GM21529 (cell line): ENCODE measurements around the gene GPR15.
"Not testable (repeated sequence)": the region's sequence is repeated elsewhere in the genome, so short reads cannot be mapped to it uniquely, and the experiment has no call there.

Source experiments
- ATAC-seq: cut with Tn5 transposase; IDR thresholded peaks from one replicate; pipeline ENCODE4 v1.9.1; 2021; ENCODE audit not compliant: unreplicated experiment

GPR15 gene

DNA sequence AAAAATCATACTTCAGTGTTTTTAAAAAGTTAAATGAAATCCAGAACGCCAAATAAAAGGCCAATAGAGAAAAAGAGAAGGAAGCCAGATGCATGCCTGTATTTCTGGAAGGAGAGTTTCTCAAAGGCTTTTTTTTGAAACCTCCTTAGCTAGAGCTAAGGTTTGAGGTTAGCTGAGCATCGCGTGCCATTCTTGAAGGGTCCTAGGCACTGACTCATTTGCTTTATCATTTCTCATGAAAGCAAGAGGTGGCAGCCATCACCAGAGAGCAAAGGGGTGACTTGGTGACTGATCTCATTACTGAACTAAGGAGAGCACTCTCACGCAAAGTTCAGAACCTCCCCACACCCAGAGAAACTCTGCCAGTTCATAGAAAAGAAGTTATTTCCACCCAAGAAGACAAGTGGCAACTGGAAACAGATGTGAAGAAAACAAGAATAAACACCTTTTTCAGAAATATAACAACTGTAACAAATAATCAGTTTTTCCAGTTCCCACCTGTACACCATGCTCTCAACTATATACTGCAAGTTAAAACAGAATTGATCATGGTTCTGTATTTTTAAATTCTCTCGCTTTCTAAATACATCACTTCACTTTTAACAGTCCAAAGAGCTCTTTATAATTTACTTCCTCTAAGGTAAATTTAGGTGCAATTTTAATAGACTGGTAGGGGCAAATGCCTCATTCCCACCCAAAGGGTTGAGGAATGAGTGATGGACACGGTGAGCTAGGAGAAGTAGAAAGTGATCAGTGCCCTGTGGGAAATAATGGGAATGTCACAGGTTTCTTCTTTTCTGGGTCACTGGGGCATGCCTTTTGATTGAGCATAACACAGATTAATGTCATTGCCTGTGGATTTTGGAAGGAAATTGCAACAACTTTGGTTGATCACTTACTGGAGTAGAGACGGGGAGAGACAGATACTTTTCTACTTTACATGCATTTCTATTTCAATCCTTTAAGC lies 24.7 kb downstream of the GPR15 start:
- ATAC-seq, result peak; percentile 77

DNA sequence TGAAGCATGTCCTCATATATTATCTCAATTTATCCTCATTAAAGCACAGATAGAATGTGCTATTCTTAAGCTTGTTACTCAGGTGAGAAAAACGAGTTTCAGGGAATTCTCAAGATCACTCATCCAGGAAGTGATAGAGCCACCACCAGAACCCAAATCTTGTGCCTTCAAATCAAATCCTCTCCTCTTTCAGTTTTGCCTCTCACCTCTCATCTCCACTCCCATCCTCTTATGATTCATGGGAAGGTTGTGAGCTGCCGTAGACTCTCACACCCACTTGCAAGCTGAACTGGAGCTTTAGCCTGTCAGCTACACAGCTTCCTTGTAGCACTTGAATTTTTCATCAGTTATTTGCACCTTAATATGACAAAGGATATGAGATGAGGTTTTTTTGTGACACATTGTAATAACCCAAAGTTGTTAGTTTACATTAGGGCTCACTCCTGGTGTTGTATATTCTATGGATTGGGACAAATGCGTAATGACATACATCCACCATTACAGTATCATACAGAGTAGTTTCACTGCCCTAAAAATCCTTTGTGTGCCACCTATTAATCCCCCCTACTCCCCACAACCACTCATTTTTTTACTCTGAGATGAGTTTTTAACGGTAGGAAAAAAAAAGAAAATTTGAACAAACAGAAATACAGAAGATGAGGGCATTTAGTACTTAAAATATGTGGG lies 25.7 kb downstream of the GPR15 start:
- peak; percentile 25 for ATAC-seq

DNA sequence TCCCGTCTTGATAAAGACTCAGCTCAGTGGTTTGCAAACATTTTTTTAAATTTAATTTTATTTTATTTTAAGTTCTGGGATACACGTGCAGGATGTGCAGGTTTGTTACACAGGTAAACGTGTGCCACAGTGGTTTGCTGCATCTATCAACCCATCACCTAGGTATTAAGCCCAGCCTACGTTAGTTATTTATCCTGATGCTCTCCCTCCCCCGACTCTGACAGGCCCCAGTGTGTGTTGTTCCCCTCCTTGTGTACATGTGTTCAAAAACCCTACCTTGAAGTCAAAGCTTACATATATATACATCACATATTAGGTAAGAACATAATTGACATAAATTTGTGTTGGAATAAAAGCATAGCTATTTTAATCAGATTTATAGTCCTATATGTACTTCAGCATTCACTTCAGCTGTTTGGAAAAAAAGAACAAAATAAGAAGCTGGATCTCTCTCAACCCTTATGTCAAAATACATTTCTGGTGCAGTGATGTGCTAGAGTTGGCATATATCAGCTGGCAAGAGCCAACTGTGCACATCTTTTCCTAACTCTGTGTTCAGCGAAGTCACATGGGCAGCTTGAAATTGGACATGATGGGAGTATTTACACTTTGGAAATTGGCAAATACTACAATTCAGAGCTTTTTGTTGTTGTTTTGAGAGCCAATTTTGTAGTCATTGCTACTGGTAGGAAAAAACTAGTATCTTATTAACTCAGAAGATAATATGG lies 26.5 kb downstream of the GPR15 start:
- no peak for ATAC-seq

DNA sequence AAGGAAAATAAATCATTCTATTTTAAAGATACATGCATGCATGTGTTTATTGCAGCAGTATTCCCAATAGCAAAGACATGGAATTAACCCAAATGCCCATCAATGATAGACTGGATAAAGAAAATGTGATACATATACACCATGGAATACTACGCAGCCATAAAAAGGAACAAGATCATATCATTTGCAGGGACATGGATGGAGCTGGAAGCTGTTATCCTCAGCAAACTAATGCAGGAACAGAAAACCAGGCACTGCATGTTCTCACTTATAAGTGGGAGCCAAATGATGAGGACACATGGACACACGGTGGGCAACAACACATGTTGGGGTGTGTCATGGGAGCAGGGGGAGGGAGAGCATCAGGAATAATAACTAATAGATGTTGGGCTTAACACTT lies 28.0 kb downstream of the GPR15 start:
- ATAC-seq, result not testable (repeated sequence)

DNA sequence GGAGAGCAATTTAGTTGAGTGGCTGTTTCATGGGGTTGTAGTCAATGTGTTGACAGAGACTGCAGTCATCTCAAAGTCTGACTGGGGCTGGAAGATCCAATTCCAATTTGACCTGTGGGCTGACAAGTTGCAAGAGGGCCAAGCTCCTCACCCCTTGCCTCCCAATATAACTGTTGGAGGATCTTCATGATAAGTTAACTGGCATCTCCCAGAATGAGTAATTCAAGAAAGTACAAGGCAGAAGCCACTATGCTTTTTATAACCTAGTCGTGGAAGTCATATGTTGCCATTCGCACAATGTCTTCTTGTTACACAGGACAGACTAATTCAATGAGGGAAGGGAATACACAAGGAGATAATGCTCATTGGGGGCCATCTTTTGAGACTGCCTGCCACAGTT lies 29.1 kb downstream of the GPR15 start:
- no peak for ATAC-seq

DNA sequence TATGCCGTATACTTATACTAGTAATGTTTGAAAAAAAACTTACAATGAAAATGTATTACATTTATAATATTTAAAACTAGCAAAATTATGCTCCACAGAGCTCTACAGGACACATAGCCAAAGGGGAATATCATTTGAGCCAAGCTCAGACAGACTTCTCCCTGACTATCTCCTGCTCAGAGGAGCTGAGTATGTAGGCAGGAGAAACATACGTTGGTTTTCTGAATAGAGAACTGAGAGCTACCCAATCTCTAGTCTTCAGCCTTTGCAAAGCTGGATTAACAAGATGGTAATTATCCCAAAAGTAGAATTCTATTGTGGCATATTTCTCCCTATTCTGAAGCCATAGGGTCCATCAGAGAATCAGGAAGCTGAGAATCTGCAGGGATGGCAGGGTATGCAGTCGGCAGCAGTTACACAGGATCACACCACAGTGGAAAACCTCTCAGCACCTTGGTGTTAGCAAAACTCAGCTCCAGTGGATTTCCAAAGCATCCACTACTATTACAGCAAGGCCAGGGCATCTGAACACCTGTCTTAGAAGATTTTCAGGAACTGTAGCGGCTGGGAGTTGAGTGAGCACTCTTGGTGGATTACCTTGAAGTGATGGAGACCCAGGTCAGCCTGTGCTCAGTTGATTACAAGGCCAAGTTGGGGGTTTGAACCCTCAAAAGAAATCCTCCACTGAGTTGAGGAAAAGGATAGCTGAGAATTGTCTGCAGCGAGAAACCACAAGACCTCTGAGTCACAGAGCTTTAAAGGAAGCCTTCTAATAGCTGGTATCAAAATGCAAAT lies 30.1 kb downstream of the GPR15 start:
- peak; percentile 13 for ATAC-seq

DNA sequence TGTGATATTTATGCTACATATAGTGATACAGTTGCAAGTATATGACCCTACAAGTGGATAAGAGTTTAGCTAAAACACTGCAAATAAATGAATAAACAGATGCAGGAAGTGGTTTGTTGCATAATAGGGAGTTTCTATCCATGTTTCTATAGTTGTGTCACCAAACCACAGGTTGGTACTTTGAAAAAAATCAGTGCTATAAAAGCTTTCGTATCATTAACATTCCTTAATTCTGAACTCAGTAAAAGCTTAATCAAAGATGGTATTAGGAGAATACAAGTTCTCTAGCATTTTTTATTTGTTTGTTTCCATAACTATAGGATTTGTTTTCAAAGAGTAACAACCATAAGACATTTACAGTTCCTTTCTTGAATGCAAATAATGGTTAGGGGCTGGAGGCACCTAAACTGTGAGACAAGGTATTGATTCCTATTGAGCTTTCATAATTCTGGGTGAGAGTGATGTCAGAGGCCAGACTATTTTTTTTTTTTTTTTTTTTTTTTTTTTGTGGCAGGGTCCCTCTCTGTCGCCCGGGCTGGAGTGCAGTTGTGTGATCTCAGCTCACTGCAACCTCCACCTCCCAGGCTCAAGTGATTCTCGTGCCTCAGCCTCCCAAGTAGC lies 32.0 kb downstream of the GPR15 start:
- ATAC-seq, result peak; percentile 55

DNA sequence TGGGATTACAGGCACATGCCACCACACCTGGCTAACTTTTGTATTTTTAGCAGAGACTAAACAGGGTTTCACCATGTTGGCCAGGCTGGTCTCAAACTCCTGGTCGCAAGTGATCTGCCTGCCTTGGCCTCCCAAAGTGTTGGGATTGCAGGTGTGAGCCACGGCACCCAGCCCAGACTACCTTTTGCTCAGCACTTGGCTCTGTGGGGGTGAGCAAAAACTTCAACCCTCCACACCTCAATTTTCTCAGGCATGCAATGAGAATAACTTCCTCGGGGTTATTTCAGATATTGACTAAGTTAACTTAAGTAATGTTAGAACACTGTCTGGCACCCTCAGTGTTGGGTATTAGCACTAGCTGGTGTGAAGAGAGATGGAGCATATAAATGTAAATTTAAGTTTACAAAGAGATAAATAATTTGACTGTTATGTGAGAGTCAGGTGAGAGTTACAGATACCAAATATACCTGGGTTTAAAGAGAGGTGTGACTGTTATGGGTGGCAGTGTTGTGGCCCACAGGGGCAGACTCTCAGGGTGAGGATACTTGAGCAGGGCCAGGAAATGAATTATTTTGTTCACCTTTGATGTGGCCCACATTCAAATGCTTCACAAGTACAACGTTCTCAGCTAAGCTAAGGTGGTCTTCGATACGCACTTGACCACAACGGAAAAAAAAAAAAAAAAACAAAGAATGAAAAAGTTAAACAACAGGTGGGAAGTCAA lies 32.7 kb downstream of the GPR15 start:
- peak; percentile 4 for ATAC-seq

DNA sequence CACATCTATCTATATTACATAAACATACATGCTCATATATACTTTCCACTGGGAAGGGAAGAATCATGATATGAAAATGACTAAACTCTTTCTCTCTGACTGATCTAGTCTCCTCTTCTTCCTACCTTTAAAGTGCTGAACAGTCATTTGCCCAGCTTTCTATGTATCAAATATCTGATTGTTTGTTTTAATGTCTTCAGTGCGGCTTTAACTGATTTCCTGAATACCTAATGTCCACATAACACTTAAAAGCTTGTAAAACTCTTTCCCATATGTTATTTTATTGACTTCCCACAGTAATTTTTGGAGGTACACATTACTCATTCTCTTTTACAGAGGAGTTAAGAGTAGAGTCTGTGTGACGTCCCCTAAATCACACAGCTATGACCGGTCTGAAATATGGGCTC lies 33.5 kb downstream of the GPR15 start:
- ATAC-seq, result no peak

DNA sequence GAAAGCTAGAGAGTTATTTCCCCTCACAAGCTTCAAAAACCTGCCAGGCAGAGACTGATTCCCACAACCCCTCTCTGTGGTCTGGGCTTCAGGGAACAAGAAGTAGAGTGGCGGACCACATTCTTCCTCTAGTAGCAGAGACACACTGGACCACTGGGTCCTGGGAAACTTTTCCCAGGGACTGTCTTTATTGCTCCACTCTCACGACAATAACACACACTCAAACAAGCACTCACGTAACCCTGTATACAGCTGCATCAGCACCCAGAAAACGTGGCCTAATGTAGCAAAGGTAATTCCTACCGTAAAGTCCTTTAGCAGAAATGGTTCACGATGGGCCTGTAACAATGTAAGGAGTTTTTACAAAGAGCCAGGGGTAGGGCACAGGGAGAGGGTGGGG lies 34.1 kb downstream of the GPR15 start:
- ATAC-seq, result no peak

DNA sequence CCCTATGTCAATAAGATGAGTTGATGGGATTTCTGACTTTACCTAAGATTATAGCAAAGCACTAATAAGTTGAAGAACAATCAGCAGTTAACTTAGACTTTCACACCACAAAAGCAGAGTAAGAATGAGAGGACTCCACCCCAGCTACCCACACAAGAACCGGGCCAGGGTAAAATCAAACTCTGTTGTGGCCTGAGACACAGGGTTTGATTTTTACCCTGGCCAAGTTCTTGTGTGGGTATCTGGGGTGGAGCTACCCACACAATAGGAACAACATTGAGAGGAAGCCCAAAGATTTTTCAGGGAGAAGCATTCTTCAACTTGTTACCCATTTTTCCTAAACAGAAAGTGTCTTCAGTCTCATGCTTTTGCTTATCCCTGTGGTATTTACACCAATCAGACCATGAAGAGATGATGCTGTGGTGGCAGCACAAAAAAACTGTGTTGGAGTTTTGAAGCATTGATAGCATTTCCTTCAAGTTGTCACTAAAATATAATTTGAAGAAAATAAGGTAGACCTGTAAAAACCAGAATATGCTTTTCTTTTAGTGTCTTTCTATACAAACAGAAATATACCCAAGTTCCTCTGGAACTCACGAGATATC lies 36.0 kb downstream of the GPR15 start:
- ATAC-seq, result peak; percentile 25

DNA sequence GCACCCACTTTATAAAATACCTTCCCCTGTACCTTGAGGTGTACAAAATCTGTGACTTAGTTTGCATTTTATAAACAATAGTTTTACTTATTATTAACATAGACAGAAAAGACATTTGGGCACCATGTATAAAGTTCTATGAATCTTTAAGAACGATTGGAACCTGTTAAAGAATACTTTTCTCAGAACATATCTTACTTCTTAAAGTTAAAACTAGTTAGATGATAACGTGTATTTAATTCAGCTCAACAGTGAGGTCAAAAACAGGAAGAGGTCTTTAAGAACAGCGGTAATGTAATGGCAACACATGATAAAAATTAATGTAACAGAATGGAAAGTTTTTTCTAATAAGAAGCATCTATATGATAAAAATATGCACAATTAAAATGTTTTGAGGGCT lies 36.6 kb downstream of the GPR15 start:
- no peak for ATAC-seq

DNA sequence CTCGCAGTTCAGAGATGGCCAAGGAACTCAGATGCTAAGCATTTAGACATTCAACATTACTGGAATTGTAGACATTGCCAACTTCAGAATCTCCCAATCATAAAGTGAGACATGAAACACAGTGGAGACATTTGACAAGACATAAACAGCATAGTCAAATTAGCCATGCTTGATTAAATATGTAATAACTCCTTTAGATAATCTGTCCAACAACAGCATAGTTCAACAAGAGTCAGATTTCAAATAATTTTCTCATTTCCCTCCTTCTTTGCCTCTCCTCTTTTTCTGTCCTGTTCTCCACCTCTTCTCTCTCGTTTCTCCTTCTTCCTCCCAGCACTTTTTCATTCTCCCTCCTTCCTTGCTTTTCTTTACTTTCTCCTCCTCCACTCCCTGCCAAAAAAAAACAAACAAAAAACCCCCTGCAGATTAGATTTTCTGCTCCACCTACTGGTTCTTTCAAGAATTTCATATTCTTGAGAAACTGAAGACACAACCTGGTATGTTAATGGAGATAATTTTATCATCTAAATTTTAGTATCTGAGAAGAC lies 41.5 kb downstream of the GPR15 start:
- ATAC-seq, result peak; percentile 78

DNA sequence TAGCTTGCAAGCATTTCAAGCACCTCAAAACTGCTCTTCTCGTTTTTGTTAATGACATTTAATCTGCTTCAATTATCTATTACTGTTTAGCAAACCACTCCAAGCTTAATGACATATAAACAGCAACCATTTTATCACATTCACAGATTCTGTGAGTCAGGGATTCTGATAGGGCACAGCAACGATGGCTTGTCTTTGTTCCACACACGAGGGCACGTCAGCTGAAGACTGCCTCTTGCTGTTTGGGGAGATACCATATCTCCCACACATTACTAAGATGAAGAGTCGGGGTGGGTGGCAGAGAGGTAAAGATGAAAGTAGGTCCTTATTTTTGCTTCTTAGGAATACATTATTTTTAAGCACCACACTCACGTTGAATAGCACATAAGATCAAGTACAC lies 42.4 kb downstream of the GPR15 start:
- ATAC-seq, result no peak

DNA sequence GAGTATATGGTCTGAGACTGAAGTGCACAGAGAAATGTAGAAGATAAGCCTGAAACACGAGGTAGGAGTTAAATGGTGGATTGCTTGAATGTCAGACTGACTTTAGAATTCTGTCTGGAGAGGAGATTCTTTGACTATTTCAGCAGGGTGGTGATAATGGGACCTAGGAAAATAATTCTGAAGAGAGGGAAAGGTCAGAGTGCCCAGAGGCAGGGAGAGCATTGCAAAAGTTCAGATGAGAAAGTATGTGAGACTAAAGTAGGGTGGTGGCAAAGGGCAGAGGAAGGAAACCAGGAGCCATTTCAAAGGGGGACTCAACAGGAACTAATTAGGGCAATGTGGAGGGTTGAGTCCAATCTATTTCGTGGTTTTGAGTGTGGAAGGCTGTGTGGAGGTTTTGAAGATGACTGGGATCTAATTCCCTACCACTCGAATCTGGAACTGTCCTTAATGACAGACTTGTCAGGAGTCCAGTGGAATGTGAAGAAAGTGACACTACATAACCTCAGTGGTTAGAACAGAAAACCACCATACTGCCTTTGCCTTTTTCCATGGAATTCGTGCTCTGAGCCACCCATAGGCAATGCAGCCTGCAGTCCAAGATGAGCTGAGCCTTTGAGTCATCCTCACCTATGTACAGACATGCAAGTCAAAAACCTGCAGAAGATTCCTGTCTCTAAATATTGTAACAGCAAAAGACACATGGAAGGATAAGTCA lies 45.6 kb downstream of the GPR15 start:
- ATAC-seq, result no peak

DNA sequence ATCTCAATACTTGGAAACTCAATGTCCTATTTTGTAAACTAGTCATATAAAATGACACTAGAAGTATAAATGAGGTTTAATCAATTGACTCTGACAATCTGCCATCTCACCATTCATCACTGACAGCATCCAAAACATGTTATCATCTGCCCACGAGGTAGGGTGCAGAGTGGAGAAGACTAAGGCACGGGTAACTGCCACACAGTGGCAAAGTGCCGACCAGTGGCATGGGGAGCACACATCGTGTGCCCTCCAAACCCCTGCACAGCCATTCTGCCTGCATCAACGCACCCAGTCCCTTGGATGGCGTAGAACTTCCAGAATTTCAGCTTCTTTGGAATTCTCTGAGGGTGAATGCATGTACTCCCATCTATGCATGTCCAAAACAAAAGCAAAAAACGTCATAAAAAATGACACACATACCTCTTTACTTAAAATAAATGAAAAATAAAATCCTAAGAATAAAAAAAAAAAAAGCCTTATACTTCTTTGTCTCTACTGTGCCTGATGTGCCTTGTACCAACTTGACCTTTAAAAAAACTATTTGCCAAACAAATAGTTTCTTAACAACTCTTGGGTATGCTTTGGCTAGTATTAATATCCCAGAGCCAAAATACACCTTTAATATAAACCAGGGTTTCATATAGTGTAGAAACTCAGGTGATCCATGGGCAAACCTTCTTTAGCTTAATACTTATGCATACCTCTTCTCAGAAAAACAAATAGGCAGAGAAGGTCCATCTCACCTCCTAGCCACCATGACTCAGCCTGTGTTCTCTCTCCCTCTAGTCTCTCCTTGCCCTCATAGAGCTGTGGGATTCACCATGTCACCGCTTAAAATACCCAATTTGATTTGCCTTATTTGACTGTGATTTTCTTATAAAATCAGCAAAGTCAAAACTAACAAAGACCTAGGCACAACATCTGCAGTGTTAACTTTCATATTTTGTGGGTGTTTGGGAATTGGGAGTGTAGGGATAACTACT lies 48.9 kb downstream of the GPR15 start:
- no peak for ATAC-seq

DNA sequence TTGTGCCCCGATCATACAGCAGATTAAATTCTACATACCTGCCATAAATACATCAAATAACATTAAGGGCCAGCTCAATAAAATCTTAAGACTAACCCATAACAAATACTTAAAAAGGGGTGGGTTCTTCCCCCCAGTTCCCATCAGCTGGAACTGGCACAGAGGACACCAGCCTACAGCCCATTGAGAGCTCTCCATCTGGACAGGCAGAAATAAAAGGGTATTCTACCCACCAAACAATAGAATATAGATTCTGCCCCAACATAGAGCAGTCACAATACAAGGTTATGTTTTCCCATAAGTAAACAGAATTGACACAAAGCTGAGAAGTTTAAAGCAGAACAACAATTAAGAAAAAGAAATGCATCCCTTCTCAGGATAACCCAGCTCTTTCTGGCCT lies 49.7 kb downstream of the GPR15 start:
- ATAC-seq, result no peak
